ENCODE results near the gene DTD1.
A peak's percentile ranks its signal among the peaks of the same experiment; 100 is the strongest.

The DTD1 gene, protein sequence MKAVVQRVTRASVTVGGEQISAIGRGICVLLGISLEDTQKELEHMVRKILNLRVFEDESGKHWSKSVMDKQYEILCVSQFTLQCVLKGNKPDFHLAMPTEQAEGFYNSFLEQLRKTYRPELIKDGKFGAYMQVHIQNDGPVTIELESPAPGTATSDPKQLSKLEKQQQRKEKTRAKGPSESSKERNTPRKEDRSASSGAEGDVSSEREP

DNA sequence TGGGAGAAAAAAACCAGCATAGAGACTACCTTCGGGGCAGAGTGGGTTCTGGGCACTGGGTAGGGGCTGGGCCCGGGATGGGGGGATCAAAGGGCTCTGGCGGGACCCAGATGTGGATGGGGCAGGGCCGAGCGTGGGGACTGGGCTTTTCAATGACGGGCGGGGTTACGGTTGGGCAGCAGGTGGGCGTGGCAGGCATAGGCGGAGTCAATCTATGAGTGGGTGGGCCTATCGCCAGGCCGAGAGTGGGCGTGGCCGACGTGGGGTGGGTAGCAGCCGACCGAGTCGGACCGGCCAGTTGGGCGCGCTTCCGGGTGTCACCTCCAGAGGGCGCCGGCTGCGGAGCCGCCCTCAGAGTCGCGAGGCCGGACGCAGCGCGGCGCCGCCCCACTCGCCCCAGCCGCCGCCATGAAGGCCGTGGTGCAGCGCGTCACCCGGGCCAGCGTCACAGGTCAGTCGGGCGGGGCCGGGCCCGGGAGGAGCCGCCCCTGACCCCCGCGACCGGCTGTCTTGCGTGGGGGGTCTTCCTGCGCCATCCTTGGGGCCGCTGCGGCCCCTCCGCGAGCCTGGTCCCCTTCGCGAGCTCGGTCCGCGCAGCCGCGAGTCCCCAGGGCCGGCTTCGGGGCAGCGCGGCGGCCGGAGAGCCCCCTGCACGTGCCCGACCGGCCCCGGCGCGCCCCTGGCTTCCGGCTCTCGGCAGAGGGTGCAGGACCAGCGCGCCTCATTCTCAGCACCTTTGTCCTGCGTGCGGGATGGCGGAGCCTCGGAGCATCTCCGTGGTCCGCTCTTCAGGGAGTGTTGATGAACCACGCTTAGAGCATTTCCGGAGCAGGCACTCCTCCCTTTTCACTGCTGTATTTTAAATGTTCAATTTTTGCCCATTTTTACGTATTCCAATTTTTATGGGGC lies at the start of gene DTD1:
Gene DTD1 (plus strand): TSS at position 390 of the 909 bp plus-strand sequence. CDS start 19 bp downstream, at position 409.
- DNase-seq, result peak; percentile 89

DNA sequence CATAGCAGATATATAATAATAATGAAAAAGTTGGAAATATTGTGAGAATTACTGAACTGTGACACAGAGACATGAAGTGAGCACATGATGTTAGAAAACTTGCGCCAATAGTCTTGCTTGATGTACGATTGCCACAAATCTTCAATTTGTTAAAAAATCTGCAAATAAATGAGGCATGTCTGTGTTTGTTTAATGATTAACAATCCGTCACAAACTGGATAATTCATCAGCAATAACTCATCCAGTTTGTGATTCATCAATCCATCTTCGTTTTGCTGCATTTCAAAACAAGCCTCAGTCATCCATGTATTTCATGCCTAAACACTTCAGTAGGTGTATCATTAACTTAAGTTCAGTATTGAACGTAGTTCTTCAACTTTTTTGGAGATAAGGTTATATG lies 46.1 kb upstream of the DTD1 start:
- DNase-seq, result no peak

- no peak for DNase-seq
Measured at GRCh38 chr20:18543216-18543615, 44.6 kb upstream of the DTD1 start.

- DNase-seq, result no peak
Measured at GRCh38 chr20:18543932-18544331, 43.9 kb upstream of the DTD1 start.

- no peak for DNase-seq
Measured at GRCh38 chr20:18545566-18545965, 42.3 kb upstream of the DTD1 start.

DNA sequence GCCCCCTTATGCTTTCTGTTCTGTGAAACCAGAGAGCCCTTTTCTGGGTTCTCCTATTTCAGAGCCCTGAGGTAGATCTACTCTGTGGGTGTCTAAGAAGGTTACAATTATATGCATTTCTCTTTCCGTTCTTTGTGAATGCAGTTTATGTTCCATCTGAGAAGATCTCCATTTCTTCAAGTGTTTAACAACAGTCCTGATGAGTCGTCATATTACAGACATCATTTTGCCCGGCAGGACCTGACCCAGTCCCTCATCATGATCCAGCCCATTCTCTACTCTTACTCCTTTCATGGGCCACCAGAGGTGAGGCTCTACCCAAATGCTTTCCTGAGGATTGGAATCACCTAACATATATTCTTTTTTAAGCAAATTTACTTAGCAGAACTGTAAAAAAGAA lies 39.4 kb upstream of the DTD1 start:
- DNase-seq, result no peak

DNA sequence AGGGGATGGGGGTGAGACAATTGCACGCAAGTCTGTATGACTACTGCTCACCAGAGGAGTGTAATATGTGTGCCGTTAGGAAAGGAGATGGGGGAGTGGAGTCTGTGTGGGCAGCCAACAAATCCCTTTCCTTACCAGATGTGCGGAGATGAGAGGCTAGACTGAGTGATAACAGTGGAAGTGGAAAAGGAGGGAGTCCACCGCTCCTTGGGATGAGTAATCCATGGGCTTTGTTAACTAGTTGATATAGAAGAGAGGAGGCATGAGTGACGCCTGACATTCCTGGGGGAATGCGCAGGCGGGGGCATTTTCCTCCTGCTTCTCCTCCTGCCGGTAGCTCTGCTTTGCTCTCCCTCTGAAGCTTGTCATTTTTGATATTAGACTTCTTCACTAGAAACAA lies 34.1 kb upstream of the DTD1 start:
- DNase-seq, result no peak

DNA sequence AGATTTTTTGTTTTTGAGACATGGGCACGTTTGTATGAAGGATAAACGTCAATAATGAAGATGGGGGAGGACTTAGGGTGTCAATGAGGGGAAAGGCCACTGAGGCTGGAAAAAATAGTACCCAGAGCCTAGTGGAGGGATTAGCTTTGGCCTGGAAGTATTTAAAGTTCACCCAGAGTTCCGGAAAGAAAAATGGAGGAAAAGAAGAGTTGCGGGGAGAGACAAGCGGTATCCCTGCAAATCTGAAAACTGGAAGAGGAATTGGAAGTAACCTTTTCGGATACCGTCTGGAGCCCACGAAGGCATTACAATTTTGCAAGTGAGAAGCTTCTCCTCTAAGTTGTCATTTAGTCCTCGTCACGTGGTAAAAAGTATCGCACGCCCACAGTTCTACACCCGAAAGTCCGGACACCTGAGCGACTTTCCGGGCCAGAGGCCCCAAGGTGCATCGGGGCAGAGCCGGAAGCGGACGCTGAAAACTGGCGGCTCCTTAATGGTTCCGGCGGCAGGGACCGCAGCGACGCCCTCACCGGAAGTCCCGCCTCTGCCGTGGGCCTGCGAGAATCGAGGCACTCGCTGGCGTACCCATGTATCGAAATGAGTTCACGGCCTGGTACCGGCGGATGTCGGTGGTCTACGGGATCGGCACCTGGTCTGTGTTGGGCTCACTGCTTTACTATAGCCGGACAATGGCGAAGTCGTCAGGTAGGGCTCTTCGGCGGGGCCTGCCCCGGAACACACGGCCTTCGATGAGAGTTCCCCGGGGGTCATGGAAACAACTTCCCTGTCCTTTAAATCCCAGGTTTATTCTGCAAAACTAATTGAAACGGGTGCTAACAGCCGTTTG lies 20.7 kb upstream of the DTD1 start, which contains the start of gene SMIM26:
Gene SMIM26 (plus strand): TSS at position 541 of the 847 bp plus-strand sequence. CDS start 47 bp downstream, at position 588.
- DNase-seq, result peak; percentile 74

- no peak for DNase-seq
Measured at GRCh38 chr20:18567739-18568091, 20.1 kb upstream of the DTD1 start.

- DNase-seq, result no peak
Measured at GRCh38 chr20:18571009-18571408, 16.8 kb upstream of the DTD1 start.

DNA sequence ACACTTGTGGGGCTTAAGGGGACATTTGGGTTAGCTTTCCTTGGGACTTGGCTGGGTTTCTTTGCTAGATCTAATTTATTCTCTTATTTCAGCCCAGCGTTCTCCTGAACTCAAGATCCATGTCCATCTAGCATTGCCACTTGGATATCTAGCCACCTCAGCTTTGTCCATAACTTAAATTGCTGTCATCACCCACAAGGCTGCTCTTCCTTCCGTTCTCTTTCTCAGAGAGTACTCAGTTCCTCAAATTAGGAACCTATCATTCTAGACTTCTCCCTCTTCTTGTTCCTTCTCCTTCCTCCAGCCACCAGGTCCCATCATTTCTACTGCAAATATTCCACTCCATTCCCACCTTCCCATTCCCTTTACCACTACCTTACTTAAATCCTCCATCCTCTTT lies 16.3 kb upstream of the DTD1 start:
- no peak for DNase-seq

- no peak for DNase-seq
Measured at GRCh38 chr20:18577942-18578341, 9.9 kb upstream of the DTD1 start.

DNA sequence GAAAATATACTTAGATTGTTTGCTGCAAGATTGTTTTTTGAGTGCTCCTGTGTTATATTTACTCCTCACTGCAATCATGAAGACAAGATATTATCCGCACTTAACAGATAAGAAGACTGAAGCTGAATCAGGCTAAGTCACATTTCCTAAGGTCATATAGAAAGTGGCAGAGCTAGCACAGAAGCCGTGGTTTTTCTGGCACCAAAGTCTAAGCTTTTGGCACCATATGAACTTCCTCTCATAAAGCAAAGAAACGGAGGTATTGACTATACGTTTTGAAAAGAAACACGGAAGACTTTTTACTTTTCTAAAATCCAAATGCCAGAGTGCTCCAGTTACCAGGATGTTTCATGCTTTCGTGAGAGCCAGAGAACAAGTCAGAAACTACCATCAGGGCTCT lies 9.3 kb upstream of the DTD1 start:
- DNase-seq, result no peak

- DNase-seq, result no peak
Measured at GRCh38 chr20:18580012-18580411, 7.8 kb upstream of the DTD1 start.

DNA sequence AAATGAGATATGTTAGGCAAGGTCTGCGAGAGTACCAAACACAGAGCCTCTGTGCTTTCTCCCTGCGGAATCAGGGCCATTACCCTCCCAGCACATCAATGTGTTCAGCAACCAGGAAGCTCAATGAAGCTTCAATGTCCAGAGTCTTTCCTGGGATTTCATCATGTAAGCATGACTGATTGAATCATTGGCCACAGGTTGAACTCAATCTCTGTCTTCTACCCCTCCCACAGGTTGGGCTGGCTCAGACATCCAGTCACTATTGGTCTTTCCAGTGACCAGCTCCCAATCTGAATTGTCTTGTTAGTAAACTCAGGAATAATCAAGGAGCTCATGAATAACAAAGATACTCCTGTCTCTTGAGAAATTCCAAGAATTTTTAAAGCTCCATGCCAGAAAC lies 2.7 kb upstream of the DTD1 start:
- DNase-seq, result no peak

- DNase-seq, result no peak
Measured at GRCh38 chr20:18588574-18588933, 700 bp downstream of the DTD1 start.

GRCh38 chr20:18589941-18590674 lies 2.3 kb downstream of the DTD1 start:
- no peak for DNase-seq

GRCh38 chr20:18596270-18596669 lies 8.4 kb downstream of the DTD1 start:
- DNase-seq, result no peak

DNA sequence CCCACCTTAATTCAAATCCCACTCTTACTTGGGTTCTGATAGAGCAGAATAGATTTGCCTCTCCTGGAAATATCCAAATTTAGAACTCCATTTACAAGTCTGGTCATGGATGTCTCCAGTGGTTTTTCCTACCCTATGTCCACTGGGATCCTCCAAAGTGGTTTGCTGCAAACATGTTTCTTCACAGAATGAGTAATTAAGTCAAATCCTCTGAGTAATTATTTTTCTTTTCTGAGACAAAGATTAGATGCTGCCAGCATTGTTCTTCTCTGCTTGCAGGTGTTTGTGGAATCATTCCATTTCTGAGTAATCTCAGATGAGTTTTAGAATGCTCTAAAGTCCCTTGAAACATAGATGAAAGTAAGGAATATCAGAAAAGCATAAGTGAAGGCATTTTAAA lies 21.9 kb downstream of the DTD1 start:
- no peak for DNase-seq

DNA sequence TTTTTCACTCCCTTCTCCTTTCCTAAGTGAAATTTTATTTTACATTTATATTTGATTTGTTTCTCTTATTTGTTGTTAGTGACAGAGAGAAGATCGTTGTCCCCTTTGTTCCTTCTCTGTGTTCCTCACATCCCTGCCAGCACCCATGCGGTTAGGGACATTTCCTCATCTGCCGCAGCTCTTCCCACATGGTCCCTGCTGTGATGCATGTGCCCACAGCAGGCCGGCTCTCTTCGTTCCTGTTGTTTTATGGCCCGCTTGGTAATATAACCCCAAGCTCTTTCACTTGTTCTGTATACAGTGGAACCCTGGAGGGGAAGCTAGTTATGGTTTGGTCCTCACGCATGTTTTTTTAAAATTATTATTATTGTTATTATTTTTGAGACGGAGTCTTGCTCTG lies 23.6 kb downstream of the DTD1 start:
- no peak for DNase-seq

DNA sequence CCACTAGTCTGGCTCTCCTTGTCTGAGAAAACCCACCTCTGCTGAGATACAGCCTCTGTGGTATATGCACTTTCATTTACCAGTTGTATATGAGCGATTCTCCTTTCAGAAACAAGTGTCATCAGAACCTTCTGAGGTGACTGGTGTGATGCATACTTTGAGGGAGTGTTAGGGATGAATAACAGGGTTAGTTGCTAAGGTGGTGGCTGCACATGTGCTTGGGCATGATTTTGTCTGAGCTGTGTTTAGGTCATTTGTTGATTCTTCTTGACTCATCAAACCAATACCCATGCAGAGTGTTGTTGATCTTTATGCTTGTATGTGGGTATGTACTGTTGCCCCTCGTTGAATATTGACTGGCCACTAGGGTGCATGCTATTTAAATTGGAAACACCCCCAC lies 25.7 kb downstream of the DTD1 start:
- DNase-seq, result no peak

- no peak for DNase-seq
Measured at GRCh38 chr20:18614244-18614643, 26.4 kb downstream of the DTD1 start.
